Activated naive CD8-positive, alpha-beta T cell treated with anti-CD3 and anti-CD28 coated beads, Interleukin-2, amount 50 U/mL, for 24 hours (primary cell): ENCODE measurements around the gene COQ2.

Experiments
- ATAC-seq: fragments of 150-1000 bp; cut with Tn5 transposase; one replicate; pipeline ENCODE4 v1.10.0; 2021
- DNase-seq: peaks from one replicate; pipeline ENCODE4 v3.0.0; 2021
- H3K27ac Mint-ChIP-seq: one replicate; pipeline ENCODE4 v1.8.0; 2021; ENCODE audit warnings: mild to moderate bottlenecking, mixed read lengths
- H3K27me3 Mint-ChIP-seq: one replicate; pipeline ENCODE4 v1.8.0; 2021; ENCODE audit warnings: mixed read lengths
- H3K36me3 Mint-ChIP-seq: one replicate; pipeline ENCODE4 v1.8.0; 2021; ENCODE audit warnings: low read depth, mixed read lengths
- H3K4me1 Mint-ChIP-seq: one replicate; pipeline ENCODE4 v1.8.0; 2021; ENCODE audit warnings: mixed read lengths
- H3K4me3 Mint-ChIP-seq: one replicate; pipeline ENCODE4 v1.8.0; 2021; ENCODE audit warnings: mild to moderate bottlenecking, moderate library complexity, mixed read lengths
- H3K9me3 Mint-ChIP-seq: one replicate; pipeline ENCODE4 v1.8.0; 2021; ENCODE audit warnings: mixed read lengths

COQ2 gene

DNA sequence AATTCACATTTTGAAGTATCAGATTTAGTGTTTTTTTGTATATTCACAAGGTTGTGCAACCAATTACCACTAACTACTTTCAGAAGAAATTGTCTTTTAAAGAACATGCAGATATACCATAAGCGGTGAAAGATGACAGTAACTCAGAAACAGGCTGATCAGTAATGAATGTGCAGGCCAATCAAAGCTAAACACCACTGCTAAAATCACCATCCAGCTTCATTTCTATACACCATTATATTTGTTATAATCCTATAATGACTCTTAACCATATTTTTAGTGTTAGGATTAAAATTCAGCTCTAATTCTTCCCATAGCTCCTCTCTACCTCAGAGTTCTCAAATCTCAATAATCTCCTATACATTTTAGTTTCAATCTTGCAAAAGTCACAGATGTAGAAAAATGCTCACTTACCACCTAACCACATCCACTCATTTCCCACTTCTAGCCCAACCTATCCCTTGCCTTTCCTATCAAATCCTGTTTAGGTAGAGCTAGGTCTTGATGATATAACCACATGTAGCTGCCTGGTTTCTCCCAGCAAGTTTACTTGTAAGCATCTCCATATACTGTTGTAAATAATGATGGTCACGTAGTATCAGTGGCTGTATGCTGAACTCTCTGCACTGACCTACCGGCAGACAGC lies 16.6 kb downstream of the COQ2 start:
- Mint-ChIP-seq H3K4me1 (peaks cover 23% of the 10 kb centered on the region), H3K27ac (peak overlapping the region; percentile 29), H3K27me3 (no peaks in the 10 kb centered on the region), H3K4me3 (no peak overlapping the region), H3K36me3 (peaks cover 25% of the 10 kb centered on the region), H3K9me3 (no peaks in the 10 kb centered on the region)
- no peak for DNase-seq
- peak; percentile 29 for ATAC-seq

DNA sequence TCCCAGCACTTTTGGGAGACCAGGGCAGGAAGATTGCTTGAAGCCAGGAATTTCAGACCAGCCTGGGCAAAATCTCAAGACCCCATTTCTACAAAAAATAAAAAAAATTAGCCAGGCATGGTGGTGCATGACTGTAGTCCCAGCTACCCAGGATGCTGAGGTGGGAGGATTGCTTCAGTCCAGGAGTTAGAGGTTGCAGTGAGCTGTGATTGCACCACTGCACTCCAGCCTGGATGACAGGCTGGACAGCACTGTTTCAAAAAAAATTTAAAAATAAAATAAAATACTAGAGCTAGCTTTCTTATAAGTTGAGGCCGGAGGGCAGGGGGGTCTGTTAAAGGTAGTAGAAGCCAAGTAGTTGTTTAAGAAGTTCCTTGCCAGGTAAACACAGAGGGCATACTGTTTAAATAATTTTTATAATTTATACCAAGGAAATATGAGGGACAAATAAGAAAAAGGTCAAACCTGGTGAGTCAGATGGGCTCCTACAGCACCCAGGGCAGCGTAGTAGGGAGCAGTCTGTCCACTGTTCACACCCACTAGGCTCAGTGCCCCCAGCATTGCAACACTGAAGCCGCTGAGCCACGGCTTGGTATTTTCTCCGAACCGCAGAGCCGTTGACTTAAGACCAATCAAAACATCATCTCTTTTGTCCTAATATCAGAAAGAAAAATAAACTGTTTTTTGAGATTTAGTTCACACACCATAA lies 17.3 kb downstream of the COQ2 start:
- Mint-ChIP-seq H3K4me1 (peaks cover 18% of the 10 kb centered on the region), H3K4me3 (no peak overlapping the region), H3K9me3 (no peaks in the 10 kb centered on the region), H3K27me3 (no peaks in the 10 kb centered on the region), H3K36me3 (peaks cover 25% of the 10 kb centered on the region), H3K27ac (peak overlapping the region; percentile 29)
- ATAC-seq (peak; percentile 68), DNase-seq (no peak)

DNA sequence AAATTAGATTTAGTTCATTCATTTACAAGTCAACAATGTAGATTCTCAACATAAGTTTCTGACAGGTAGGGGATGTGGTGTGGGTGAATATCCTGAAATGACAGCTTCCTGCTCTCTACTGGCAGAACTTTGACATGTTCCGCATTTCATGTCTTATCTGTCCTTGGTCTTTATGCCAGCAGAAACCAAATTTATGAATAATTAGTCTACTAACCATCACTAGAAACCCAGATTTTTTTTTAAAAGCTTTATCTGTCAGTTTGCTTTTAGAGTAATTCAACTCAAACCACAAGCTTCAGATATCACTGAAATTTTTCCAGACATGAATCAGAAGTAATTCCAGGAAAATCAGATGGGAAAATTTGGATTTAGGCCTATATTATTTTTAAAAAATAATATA lies 17.9 kb downstream of the COQ2 start:
- Mint-ChIP-seq H3K4me3 (no peak overlapping the region), H3K9me3 (no peaks in the 10 kb centered on the region), H3K27ac (no peak overlapping the region), H3K4me1 (peaks cover 18% of the 10 kb centered on the region), H3K27me3 (no peaks in the 10 kb centered on the region), H3K36me3 (peaks cover 25% of the 10 kb centered on the region)
- ATAC-seq, result peak; percentile 46
- DNase-seq, result no peak

- peaks cover 19% of the 10 kb centered on the region for H3K36me3 Mint-ChIP-seq
- H3K4me3 Mint-ChIP-seq, result no peak overlapping the region
- H3K27me3 Mint-ChIP-seq, result no peaks in the 10 kb centered on the region
- no peak for ATAC-seq
- peaks cover 23% of the 10 kb centered on the region for H3K4me1 Mint-ChIP-seq
- H3K27ac Mint-ChIP-seq, result no peak overlapping the region
- DNase-seq, result no peak
- H3K9me3 Mint-ChIP-seq, result no peaks in the 10 kb centered on the region
Measured at GRCh38 chr4:83263106-83263505, 21.5 kb downstream of the COQ2 start.

DNA sequence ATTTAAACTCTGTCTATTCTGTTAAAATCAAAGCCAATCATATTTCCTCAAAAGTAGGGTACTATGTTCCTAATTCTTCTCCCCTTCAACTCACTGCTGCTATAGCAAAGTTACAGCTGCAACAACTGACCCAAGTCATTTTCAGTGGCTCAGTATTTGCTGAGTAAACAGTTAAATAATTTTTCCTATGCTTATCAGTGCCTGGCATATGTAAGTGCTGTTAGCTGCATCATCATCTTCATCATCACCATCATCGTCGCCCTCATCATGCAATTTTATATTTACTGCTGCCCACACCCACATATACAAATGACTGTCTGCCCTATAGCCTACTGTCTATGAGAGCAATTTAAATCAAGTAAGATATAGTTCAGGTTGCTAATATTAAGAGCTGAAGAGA lies 21.9 kb downstream of the COQ2 start:
- Mint-ChIP-seq H3K36me3 (peaks cover 21% of the 10 kb centered on the region), H3K27me3 (no peaks in the 10 kb centered on the region), H3K9me3 (no peaks in the 10 kb centered on the region), H3K4me1 (peaks cover 21% of the 10 kb centered on the region), H3K27ac (no peak overlapping the region), H3K4me3 (no peak overlapping the region)
- DNase-seq, result no peak
- ATAC-seq, result no peak

DNA sequence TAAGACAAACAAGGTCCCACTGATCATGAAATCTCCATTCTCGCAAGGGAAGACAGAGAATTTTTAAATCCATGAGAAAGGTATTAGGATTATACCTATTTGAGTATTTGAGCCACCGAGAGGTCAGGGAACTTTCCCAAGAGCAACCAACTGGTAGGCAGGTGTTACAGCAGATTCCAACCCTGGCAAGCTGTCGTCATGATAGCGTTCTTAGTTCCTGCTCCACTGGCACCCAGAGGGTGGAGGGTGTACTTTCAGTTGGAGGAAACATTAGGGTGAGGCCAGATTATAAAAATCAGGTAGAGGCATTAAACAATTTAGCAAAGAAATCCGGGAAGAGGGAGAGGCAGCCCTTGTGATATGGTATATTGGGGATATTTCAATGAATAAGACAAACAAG lies 23.3 kb downstream of the COQ2 start:
- Mint-ChIP-seq H3K4me1 (peaks cover 15% of the 10 kb centered on the region), H3K27ac (no peak overlapping the region), H3K4me3 (no peak overlapping the region), H3K36me3 (peaks cover 23% of the 10 kb centered on the region), H3K9me3 (no peaks in the 10 kb centered on the region), H3K27me3 (no peaks in the 10 kb centered on the region)
- ATAC-seq (no peak), DNase-seq (no peak)

- Mint-ChIP-seq H3K36me3 (peaks cover 22% of the 10 kb centered on the region), H3K27me3 (no peaks in the 10 kb centered on the region), H3K4me1 (peaks cover 15% of the 10 kb centered on the region), H3K4me3 (no peak overlapping the region), H3K27ac (no peak overlapping the region), H3K9me3 (no peaks in the 10 kb centered on the region)
- no peak for DNase-seq
- ATAC-seq, result no peak
Measured at GRCh38 chr4:83259586-83259985, 25.0 kb downstream of the COQ2 start.

DNA sequence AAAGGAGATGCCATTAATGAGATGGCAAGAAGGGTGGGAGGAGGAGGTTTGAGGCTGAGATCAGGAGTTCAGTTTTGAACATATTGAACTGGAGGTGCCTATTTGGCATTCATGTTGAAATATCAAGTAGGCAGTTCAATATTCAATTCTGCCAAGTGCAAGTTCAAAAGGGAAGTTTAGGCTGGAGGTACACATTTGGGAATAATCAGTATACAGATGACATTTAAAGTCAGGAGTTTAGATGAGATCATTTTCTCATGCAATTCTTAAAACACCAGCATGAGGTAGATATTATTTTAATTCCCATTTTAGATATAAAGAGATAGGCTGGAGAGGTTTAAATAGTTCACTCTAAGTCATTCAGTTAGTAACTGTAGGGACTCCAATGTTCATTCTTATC lies 26.1 kb downstream of the COQ2 start:
- no peaks in the 10 kb centered on the region for H3K9me3 Mint-ChIP-seq
- H3K4me3 Mint-ChIP-seq, result no peak overlapping the region
- peaks cover 15% of the 10 kb centered on the region for H3K4me1 Mint-ChIP-seq
- ATAC-seq, result no peak
- no peaks in the 10 kb centered on the region for H3K27me3 Mint-ChIP-seq
- no peak overlapping the region for H3K27ac Mint-ChIP-seq
- DNase-seq, result no peak
- peaks cover 22% of the 10 kb centered on the region for H3K36me3 Mint-ChIP-seq

- Mint-ChIP-seq H3K9me3 (no peaks in the 10 kb centered on the region), H3K36me3 (peaks cover 19% of the 10 kb centered on the region), H3K4me3 (no peak overlapping the region), H3K27me3 (no peaks in the 10 kb centered on the region), H3K4me1 (peaks cover 20% of the 10 kb centered on the region), H3K27ac (no peak overlapping the region)
- no peak for ATAC-seq
- no peak for DNase-seq
Measured at GRCh38 chr4:83257811-83258210, 26.8 kb downstream of the COQ2 start.

DNA sequence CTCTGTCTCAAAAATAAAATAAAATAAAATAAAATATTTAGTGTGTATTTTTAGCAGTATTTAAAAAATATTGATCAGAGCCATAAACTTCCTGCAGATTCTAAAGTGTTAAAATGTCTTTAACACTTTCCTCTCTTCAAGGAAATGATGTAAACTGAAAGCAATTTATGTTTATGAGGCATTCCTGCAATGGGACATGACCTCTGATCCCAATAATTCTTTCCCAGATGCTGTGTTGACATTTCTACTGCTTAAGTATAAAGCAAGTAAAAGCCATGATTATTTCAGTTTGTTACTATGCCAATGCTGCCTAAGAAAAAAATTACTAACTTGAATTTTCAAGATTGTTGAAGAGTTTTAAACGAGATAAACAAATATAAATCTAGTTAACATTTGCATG lies 29.0 kb downstream of the COQ2 start:
- Mint-ChIP-seq H3K4me3 (no peak overlapping the region), H3K27me3 (no peaks in the 10 kb centered on the region), H3K9me3 (no peaks in the 10 kb centered on the region), H3K27ac (no peak overlapping the region), H3K4me1 (peaks cover 33% of the 10 kb centered on the region), H3K36me3 (peaks cover 13% of the 10 kb centered on the region)
- DNase-seq (no peak), ATAC-seq (no peak)

- no peak overlapping the region for H3K27ac Mint-ChIP-seq
- ATAC-seq, result peak; percentile 76
- H3K36me3 Mint-ChIP-seq, result peaks cover 6% of the 10 kb centered on the region
- DNase-seq, result peak; percentile 72
- no peak overlapping the region for H3K4me3 Mint-ChIP-seq
- no peaks in the 10 kb centered on the region for H3K27me3 Mint-ChIP-seq
- no peaks in the 10 kb centered on the region for H3K9me3 Mint-ChIP-seq
- peaks cover 21% of the 10 kb centered on the region for H3K4me1 Mint-ChIP-seq
Measured at GRCh38 chr4:83252782-83253405, 31.7 kb downstream of the COQ2 start.

- H3K27ac Mint-ChIP-seq, result no peak overlapping the region
- H3K27me3 Mint-ChIP-seq, result no peaks in the 10 kb centered on the region
- no peaks in the 10 kb centered on the region for H3K9me3 Mint-ChIP-seq
- no peak for ATAC-seq
- H3K36me3 Mint-ChIP-seq, result peaks cover 2% of the 10 kb centered on the region
- H3K4me1 Mint-ChIP-seq, result peaks cover 19% of the 10 kb centered on the region
- H3K4me3 Mint-ChIP-seq, result no peak overlapping the region
- DNase-seq, result no peak
Measured at GRCh38 chr4:83251447-83251830, 33.2 kb downstream of the COQ2 start.

- no peak for DNase-seq
- Mint-ChIP-seq H3K27ac (no peak overlapping the region), H3K27me3 (no peaks in the 10 kb centered on the region), H3K4me3 (no peak overlapping the region), H3K4me1 (peaks cover 19% of the 10 kb centered on the region), H3K9me3 (no peaks in the 10 kb centered on the region), H3K36me3 (peaks cover 2% of the 10 kb centered on the region)
- ATAC-seq, result no peak
Measured at GRCh38 chr4:83250687-83251446, 33.7 kb downstream of the COQ2 start.

DNA sequence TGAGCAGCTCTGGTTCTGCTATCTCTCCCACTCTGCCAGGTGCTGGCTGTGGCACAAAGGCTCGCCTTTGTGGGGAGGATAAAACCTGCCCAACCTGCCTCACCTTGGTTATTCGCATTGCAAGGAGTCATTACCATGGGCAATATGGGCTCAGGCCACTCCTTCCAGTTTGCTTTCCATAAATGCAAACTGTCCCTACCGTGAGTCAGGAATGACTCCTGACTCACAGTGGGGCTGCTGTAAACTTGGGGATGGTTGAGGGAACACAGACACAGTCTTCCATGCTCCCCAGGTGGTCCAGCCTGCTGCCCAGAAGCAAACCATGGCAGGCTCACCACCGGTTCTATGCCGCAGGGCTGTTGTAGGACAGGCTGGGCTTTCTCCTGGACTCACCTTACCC lies 36.1 kb downstream of the COQ2 start:
- no peak for DNase-seq
- H3K36me3 Mint-ChIP-seq, result no peaks in the 10 kb centered on the region

More for the DNA sequence above, 36.1 kb downstream of the COQ2 start:
- H3K4me1 Mint-ChIP-seq, result peaks cover 20% of the 10 kb centered on the region
- H3K9me3 Mint-ChIP-seq, result no peaks in the 10 kb centered on the region
- no peak for ATAC-seq
- no peak overlapping the region for H3K27ac Mint-ChIP-seq
- H3K4me3 Mint-ChIP-seq, result no peak overlapping the region
- H3K27me3 Mint-ChIP-seq, result no peaks in the 10 kb centered on the region
